HuH-7.5 (cell line): Measurements from ENCODE around the gene SIGLEC7.

Source experiments
- DNase-seq: peaks from one replicate; pipeline ENCODE4 v3.0.0; 2011; ENCODE audit warnings: low spot score

SIGLEC7 gene

GRCh38 chr19:51119101-51119500 is 23.0 kb upstream of the SIGLEC7 start:
- DNase-seq = no peak

GRCh38 chr19:51119611-51120010 is 22.5 kb upstream of the SIGLEC7 start:
- no peak for DNase-seq

- no peak for DNase-seq
Observed at GRCh38 chr19:51120160-51120559, 21.9 kb upstream of the SIGLEC7 start.

- DNase-seq = no peak
Observed at GRCh38 chr19:51121257-51121656, 20.8 kb upstream of the SIGLEC7 start.

GRCh38 chr19:51122112-51122981 is 19.8 kb upstream of the SIGLEC7 start:
- no peak for DNase-seq

GRCh38 chr19:51123381-51123800 is 18.7 kb upstream of the SIGLEC7 start:
- no peak for DNase-seq

GRCh38 chr19:51123802-51124201 is 18.3 kb upstream of the SIGLEC7 start:
- DNase-seq = no peak

GRCh38 chr19:51124216-51124615 is 17.9 kb upstream of the SIGLEC7 start:
- no peak for DNase-seq

GRCh38 chr19:51124729-51125128 is 17.4 kb upstream of the SIGLEC7 start, which contains the start of gene SIGLEC9:
SIGLEC9 (plus strand) TSS chr19:51124906; CDS start chr19:51124975, 69 bp downstream.
- DNase-seq = no peak

GRCh38 chr19:51125421-51126075 is 16.6 kb upstream of the SIGLEC7 start:
- no peak for DNase-seq

GRCh38 chr19:51127032-51127431 is 15.1 kb upstream of the SIGLEC7 start:
- DNase-seq = no peak

- no peak for DNase-seq
Observed at GRCh38 chr19:51127755-51128154, 14.3 kb upstream of the SIGLEC7 start.

GRCh38 chr19:51128227-51128626 is 13.9 kb upstream of the SIGLEC7 start:
- no peak for DNase-seq

- DNase-seq = no peak
Observed at GRCh38 chr19:51129716-51130115, 12.4 kb upstream of the SIGLEC7 start.

- DNase-seq = no peak
Observed at GRCh38 chr19:51131780-51132680, 10.1 kb upstream of the SIGLEC7 start.

- no peak for DNase-seq
Observed at GRCh38 chr19:51135004-51135403, 7.1 kb upstream of the SIGLEC7 start.

- DNase-seq = no peak
Observed at GRCh38 chr19:51135986-51136762, 5.9 kb upstream of the SIGLEC7 start.

- no peak for DNase-seq
Observed at GRCh38 chr19:51136851-51137551, 5.1 kb upstream of the SIGLEC7 start.

- DNase-seq = no peak
Observed at GRCh38 chr19:51137792-51138425, 4.2 kb upstream of the SIGLEC7 start.

GRCh38 chr19:51138549-51138979 is 3.5 kb upstream of the SIGLEC7 start:
- DNase-seq = no peak
